ENCODE results near the gene MTSS2.
A peak's percentile ranks its signal among the peaks of the same experiment; 100 is the strongest.

Gene MTSS2

DNA sequence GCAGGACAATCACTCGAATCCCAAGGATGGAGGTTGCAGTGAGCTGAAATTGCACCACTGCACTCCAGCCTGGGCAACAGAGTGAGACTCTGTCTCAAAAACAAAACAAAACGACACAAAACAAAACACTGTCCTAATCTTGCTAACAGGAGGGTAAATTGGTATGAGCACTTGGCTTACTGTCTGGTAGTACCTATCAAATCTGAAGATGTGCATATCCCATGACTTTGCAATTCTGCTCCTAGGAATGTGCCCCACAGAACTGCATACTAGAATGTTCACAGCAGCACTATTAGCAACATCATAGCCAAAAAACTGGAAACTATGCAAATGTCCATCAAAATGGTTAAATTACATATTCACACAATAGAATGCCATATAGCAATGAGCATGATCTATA, 15.7 kb downstream of the MTSS2 start:
- no peak for DNase-seq

DNA sequence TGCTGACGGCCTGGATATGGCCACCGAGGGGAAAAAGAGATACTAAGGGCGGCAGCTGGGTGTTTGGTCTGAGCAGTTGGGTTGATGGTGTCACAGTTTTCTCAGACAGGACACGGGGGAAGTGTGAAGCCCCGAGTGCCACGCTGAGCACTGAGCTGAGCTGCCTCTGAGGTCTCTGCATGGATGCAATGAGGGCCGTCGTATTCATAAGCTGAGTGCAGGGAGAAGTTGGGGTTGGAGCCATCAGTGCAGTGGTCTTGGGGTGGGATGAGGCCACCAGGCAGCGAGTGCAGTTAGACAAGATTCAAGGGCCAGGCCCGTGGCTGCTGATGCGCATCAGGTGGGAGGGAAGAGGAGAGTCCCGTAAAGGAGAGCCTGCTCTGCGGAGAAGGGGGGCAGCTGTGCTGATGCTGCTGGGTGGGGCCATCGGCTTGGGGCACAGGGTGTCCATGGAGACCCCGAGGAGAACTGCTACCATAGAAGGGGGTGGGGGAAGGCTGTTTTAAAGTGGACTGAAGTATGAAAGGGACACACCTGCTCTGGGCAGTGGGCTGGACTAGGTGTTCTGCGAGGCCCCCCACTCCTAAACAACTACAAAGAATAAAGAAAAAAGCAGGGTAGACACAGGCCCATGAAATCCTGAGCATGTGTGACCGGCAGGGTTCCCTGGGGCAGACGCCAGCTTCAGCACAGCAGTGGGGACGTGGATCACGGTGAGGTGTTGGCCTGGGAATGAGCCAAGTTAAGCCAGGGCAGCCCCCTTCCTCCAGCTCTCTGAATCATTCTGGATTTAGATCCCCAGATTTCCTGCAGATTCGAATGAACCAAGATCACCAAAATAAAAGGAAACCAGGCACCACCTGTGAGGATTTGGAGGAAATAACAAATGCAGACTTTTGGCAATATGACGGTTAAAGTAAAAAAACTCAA, 19.8 kb downstream of the MTSS2 start:
- no peak for DNase-seq

DNA sequence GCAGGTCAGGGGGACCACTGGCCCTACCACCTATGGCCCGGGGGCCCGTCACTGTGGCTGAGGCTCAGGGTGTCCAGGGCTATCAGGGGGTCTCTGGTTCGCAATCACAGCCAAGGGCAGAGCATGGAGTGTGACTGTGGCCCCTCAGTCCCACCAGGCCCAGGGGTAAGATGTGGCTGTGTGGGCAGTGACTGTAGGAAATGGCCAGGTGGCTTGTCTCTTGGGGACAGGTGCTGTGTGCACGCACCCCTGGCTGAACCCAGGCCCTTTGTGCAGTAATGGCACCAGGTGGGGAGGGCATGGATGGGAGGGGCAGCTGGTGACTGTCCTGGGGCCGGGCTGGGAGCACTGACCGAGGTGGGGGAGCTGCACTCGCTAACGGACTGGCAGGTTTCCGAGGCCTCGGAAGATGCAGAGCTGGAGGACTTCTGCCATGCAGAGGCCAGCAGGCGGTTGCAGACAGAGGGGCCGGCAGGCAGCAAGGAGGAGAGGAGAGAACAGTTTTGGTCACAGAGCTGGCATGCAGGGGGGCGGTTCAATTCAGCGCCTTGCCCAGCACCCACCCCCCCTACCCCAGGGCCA, 20.6 kb downstream of the MTSS2 start:
- DNase-seq, result no peak

DNA sequence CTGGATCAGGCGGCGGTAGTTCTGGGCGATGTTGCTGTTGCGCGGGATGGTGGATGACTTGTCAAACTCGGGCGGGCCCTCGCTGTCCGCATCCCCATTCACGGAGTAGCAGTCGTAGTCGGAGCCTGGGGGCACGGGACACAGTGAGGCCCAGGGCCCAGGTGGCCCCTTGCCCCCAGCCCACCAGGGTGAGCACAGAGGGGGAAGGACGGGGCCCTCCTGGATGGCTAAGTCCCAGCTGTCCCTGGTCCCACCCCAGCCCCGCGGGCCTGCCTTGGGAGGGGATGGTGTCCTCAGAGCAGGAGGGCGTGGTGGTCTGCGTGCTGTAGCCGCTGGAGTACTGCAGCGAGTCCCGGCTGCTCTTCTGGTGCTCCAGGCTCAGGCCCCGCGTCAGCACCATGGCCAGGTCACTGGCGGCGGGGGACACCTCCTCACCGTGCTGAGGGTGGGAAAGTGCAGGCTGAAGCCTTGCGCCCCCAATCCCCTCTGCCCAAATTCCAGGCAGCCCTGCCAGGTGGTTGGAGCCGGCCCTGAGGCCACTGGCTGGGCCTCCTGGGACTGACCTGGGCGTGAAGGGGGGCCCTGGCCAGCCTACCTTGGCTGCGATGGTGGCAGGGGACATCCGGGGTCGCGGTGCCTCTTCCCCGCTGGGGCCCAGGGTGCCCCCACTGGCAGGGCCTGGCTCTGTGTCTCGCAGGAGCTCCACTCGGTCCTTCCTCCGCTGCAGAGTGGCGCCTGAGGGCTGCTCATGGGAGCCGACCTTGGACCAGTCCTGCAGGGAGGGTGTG, 21.3 kb downstream of the MTSS2 start:
- no peak for DNase-seq

DNA sequence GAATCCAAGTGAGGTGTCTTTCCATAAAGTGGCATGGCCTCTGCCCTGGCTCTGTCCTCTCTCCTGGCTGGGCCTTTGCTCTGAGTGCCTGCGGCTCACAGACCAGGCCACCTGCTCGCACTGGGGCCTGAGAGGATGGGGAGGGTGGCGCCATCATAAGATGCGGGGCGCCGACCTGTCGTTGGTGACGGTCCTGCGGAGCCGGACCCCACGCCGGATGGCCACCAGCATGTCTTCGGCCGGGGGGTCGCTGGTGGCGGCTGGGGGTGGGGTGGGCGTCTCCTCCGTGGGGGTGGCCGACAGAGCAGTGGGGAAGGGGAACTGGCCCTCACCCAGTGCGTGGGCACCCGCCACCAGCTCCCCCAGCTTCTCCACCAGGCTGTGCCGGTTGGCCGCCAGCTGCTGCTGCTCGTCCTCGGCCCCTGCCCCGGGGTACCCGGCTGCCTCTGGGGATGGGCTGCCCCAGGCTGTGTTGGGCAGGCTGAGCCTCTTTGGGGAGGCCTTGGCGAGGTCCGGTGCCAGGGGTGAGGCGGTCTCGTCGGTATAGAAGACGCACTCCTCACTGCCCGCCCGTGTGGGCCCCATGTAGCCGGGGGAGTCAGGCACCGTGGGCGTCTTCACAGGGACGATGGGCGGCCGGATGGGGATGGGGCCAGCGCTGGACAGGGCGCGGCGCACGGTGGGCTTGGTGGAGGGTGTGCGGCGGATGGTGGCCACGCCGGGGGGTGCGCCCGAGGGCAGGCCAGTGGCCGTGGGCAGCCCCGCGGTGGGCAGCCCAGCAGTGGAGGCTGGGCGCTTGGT, 22.1 kb downstream of the MTSS2 start:
- DNase-seq, result no peak

DNA sequence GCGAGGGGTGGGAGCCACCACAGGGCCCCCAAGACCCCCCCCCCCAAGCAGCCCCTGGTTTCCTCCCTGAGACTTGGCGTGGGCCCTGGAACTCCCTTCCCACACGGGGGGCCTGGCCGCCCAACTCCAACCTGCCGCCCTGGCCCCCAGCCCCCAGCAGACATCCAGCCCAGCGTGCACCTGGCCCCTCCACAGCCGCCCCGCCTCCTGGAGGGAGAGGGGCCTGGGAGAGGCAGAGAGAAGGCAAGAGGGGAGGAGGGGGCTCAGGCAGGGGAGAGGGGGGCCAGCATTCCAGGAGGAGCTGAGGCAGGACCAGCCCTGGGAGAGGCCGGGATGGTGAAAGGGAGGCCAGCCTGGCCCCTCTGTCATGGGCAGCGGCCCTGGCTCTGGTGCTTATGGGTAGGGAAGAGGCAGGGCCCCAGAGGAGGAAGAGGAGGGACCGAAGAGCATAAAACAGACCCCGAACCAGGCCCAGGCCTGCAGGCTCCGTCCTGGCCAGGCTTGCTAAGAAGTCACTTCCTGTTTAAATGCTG, 22.8 kb downstream of the MTSS2 start:
- no peak for DNase-seq

DNA sequence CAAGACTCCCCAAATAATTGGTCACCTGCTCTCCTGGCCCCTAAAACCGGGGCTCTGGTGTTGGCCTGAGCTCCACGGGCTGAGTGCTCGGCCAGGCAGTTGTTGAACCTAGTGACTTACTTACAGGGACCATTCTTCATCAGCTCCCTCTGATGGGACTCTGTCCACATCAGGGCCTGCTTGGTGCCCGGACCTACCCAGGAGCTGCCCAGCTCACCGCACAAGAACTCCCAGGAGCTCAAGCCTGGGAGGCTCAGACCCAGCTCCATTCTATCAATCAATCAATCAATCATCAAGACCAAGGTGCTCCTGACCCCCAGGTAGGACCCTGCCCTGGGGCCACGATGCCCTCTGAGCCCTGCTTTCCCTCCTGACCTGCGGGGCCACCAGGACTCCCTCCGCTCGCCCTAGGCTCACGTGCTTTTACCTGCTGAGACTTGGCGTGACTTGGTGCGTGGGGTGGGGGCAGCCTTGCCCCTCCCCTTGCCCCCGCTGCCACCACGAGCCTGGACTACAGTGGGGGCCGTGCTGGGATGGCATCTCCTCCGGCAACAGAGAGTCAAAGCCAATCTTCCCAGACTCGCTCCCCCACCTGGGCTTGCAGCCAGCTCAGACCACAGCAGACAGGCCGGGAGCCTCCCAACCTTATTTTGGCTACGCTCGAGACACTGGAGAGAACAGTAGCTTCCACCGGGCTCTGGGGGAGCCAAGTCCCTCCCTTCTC, 23.8 kb downstream of the MTSS2 start:
- DNase-seq, result no peak

DNA sequence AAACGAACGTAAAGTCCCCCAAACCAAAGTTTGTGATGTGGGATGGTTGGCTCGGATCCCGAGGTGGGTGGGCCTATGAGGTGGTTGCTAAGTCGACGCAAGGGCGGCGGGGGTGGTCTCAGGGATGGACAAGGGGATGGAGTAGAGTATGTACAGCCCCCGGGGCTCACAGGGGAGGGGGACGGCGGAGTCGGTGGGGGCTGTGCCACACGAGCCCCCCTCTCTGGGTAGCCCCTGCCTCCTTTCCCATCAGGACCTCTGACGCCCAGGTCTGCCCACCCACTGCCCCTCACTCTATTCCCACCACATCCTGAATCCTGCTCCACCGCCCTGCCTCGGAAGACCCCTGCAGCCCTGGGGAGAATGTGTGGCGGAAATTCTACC, 24.3 kb downstream of the MTSS2 start:
- DNase-seq, result no peak

DNA sequence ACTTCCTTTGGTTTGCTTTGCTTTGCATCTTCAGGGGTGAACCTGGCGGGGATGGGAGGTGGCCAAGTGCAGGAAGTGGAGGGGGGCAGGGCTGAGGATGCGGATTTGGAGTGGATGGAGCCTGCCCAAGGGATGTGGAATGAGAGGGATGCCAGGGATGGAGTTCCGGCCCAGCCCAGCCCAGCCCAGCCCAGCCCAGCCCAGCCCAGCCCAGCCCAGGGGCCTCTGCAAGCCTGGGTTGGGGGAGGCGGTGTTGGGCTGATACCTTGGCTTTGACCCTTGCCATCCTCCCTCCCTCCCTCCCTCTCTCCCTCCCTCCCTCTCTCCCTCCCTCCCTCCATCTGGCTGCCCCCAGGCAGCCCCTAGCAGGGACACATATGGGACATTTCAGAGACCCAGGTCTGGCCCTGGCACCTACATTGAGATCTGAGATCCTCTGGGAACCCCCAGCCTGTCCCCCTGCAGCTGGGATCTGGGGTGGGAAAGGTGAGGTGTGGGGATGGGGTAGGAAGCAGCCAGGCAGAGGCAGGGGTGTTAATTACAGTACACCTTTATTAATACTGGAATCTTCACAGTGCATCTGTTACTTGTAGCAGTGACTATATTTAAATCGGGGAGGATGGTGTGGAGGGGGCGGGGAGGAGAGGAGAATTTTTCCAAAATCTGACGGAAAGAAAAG, 25.0 kb downstream of the MTSS2 start:
- no peak for DNase-seq

DNA sequence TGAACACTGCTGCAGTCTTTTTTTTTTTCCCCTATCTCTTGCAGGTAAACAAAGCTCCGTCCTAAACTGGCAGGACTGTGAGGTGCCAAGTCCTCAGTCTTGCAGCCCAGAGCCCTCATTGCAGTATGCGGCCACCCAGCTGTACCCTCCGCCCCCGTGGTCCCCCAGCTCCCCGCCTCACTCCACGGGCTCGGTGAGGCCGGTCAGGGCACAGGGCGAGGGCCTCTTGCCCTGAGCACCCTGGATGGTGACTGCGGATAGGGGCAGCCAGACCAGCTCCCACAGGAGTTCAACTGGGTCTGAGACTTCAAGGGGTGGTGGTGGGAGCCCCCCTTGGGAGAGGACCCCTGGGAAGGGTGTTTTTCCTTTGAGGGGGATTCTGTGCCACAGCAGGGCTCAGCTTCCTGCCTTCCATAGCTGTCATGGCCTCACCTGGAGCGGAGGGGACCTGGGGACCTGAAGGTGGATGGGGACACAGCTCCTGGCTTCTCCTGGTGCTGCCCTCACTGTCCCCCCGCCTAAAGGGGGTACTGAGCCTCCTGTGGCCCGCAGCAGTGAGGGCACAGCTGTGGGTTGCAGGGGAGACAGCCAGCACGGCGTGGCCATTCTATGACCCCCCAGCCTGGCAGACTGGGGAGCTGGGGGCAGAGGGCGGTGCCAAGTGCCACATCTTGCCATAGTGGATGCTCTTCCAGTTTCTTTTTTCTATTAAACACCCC, 25.7 kb downstream of the MTSS2 start:
- DNase-seq, result no peak

DNA sequence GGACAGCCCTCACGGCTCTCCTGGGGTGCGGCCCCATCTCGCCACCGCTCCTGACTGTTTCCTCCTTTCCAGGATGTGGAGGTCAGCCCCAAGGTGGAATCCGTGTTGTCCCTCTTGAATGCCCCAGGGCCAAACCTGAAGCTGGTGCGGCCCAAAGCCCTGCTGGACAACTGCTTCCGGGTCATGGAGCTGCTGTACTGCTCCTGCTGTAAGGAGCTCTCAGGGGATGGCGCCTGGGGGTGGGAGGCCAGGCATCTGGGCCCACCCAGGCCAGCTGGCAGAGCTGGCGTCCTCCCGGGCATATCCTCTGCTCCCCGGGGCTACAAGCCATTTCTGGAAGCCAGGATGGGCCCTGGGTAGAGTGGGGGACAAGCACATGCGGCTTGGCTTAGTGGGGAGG, 26.3 kb downstream of the MTSS2 start:
- DNase-seq, result no peak

DNA sequence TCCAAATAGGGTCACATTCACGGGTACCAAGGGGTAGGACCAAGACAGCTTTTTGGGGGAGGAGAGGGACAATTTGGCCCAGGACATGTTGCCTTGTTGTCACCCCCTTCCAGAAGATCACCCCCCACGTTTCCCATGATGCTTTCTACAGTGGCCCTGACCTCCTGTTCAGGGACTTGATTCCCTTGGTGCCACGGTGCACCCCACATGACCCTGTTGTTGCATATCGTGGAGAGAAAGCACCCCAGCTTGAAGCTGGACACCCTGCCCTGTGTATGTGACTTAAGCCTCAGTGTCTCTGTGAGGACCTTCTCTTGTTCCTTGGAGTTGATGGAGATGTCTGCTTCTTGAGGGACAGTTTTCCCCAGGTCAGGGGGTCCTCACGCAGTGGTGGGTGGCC, 26.9 kb downstream of the MTSS2 start:
- DNase-seq, result no peak

DNA sequence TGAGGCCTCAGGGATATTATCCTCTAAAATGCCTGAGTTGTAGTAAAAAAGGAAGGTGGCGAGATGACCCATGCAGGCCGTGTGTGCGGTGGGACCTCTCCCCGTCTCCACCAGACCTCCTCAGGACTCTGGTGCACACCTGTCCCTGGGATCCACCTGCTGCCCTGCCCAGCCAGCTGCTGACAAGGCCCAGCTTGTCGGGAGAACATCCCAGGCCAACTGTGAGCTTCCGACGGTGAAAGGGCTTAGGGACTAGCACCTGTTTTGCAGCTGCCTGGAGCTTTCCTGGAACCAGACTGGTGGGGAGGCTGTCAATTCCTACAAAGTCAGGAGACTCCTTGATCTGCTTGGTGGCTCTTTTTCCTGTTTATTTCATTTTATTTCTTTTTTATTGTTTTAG, 27.9 kb downstream of the MTSS2 start:
- no peak for DNase-seq

DNA sequence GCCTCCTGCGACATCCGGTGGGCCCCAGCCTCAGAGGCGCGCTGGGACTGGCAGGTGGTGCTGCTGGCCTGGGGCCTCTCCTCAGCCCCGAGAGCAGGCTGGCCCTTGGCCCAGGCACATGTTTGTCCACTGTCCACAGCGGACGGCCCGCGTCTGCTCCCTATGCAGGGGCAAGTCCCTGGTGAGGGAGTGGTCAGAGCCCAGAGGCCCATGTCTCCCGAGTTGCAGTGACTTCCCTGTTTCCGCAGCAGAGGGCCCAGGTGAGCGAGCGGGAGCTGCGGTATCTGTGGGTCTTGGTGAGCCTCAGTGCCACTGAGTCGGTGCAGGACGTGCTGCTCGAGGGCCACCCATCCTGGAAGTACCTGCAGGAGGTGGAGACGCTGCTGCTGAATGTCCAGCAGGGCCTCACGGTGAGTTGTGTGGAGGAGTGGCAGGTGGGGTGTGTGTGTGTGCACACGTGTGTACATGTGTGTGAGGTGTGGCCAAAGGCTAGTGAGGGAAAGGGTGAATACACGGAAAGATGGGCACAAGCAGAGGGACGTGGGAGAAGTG, 29.1 kb downstream of the MTSS2 start:
- DNase-seq, result no peak

DNA sequence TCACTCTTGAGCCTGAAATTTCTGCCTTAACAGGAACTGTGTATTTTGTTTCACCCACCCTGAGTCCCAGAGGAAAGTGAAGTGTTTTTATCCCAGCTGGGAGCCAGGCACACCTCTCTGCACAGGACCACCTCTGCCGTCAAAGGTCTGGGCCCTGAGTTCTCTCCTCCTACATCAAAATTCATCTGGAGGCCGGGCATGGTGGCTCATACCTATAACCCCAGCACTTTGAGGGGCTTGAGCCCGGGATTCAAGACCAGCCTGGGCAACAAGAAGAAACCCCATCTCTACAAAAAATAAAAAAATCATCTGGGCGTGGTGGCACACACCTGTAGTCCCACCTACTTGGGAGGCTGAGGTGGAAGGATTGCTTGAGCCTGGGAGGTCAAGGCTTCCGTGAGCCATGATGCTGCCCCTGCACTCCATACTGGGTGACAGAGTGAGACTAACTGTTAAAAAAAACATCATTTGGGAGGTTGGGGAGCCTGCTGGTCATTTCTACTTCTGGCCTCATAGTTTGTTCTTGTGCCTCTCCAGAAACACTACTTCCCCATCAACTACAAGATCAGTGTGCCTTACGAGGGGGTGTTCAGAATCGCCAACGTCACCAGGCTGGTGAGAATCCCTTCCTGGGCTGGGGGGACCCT, 29.7 kb downstream of the MTSS2 start:
- DNase-seq, result no peak

DNA sequence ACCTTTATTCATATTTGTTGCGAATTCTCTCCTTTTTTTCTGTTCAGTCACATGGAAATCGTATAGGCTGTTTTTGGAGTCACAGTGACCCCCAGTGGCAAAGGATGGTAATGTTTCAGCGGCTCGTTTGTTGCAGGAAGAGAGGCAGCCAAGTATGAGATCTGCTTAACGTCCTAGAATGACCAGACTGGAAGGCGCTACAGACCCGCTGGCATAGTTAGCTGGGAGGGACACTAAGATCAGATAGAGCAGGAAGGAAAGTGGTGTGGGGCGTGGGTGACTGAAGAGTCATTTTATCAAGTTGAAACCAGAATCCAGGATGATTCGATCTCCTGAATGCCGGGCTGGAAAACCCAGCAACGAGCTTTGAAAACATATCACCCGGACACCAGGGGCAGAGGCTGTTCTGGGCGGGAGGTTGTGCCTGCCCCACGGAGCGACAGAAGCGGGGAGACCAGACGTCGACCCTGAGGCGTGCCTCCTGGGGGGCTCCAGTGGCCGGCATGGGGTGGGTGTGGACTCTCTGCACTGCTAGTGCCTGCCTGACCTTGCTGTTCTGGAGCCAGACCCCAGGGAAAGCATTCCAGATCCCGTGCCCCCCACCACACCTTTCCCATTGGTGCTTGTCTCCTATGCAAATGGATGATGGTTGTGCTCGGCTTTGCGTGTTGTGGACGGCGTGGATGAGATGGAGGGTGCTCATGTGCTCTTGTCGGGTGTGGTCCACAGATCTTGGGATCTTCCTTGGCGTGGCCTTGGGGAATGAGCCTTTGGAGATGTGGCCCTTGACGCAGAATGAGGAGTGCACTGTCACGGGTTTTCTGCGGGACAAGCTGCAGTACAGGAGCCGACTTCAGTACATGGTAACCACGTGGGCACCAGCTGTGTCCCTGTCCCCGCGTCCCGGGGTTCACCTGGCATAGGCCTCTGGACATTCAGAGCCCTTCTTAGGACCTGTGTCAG, 31.8 kb downstream of the MTSS2 start:
- DNase-seq, result peak; percentile 63

DNA sequence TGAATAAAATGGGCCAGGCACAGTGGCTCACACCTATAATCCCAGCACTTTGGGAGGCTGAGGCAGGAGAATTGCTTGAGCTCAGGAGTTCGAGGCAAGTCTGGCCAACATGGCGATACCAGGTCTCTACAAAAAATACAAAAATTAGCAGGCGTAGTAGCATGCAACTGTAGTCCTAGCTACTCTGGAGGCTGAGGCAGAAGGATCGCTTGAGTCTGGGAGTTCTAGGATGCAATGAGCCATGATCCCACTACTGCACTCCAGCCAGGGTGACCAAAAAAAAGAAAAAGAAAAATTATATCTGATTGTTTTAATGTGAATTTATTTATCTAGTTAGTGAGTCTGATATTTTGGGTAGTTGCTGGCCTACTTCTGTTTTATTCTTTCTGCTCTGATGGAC, 32.4 kb downstream of the MTSS2 start:
- DNase-seq, result no peak

DNA sequence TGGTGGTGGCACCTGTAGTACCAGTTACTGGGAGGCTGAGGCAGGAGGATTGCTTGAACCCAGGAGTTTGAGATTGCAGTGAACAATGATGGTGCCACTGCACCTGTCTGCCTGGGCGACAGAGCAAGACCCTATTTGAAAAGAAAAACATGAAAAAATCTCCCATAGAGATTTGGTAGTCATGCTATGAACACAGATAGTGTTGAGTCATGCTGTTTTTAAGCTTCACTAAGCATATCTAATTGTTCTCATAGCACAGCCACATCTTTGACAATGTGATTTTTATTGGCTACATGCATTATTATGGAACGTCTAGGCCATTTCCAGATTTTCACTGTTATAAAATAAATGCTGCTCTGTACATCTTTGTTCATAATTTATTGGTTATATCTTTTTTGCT, 33.5 kb downstream of the MTSS2 start:
- DNase-seq, result no peak

DNA sequence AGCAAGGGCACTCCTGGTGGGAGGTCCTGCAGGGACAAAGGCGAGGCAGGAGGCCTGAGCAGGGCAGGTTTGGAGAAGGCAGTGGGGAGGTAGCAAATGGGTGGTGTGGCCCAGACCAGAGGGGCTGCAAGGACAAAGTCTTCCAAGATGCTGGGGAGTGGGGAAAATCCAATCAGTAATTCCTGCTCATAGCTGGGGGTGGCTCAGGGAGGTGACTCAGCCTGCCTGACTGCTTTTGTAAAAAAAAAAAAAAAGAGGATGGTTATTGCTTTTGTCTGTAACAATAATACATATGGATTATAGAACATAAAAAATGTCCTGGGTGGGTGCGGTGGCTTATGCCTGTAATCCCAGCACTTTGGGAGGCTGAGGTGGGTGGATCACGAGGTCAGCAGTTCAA, 34.3 kb downstream of the MTSS2 start:
- DNase-seq, result no peak

Data from effector CD8-positive, alpha-beta T cell (primary cell).